GM23338 (cell line): Measurements from ENCODE around the gene LPO. TPM values are rescaled to one million over a fixed set of nuclear protein-coding genes. Genes with fewer than 3 reads are reported as not detected.
A peak's percentile ranks its signal among the peaks of the same experiment; 100 is the strongest.

ENCODE experiments used
- ATAC-seq: fragments of 200-7000 bp; cut with Tn5 transposase; 3 replicates; pipeline ENCODE4 v1.9.1; 2020
- DNase-seq: peaks from one replicate; pipeline ENCODE4 v3.0.0-alpha.2; 2015; ENCODE audit warnings: low spot score
- H2AFZ ChIP-seq: fragments of 200-600 bp; sonication (generic); 2 replicates; pipeline ENCODE4 v1.8.0; 2016; ENCODE audit warnings: antibody characterized with exemption, mild to moderate bottlenecking, moderate library complexity
- H3F3A ChIP-seq: fragments of 200-600 bp; sonication (generic); replicated peaks from 2 replicates; pipeline ENCODE4 v1.8.0; 2017; ENCODE audit warnings: antibody characterized with exemption, mixed run types, low read depth
- H3K27ac ChIP-seq: fragments of 200-600 bp; sonication (generic); 2 replicates; pipeline ENCODE4 v1.6.1; 2016; ENCODE audit warnings: low read depth
- H3K27me3 ChIP-seq: fragments of 200-600 bp; sonication (generic); 2 replicates; pipeline ENCODE4 v1.8.0; 2016; ENCODE audit warnings: mild to moderate bottlenecking, mixed run types, moderate library complexity; ENCODE audit not compliant: insufficient read depth
- H3K36me3 ChIP-seq: fragments of 200-600 bp; sonication (generic); 2 replicates; pipeline ENCODE4 v1.8.0; 2016; ENCODE audit warnings: mild to moderate bottlenecking; ENCODE audit not compliant: insufficient read depth
- H3K4me1 ChIP-seq: fragments of 200-600 bp; sonication (generic); 2 replicates; pipeline ENCODE4 v1.8.0; 2016; ENCODE audit warnings: mild to moderate bottlenecking, moderate library complexity; ENCODE audit not compliant: insufficient read depth
- H3K4me2 ChIP-seq: fragments of 200-600 bp; sonication (generic); 2 replicates; pipeline ENCODE4 v1.7.1; 2017; ENCODE audit warnings: mixed run types
- H3K4me3 ChIP-seq: fragments of 200-600 bp; sonication (generic); 2 replicates; pipeline ENCODE4 v1.6.1; 2016; ENCODE audit warnings: mixed run types
- H3K79me2 ChIP-seq: fragments of 200-600 bp; sonication (generic); replicated peaks from 2 replicates; pipeline ENCODE4 v1.8.0; 2017; ENCODE audit warnings: mild to moderate bottlenecking; ENCODE audit not compliant: insufficient read depth
- H3K9me2 ChIP-seq: fragments of 200-600 bp; sonication (generic); 2 replicates; pipeline ENCODE4 v1.8.0; 2017; ENCODE audit not compliant: insufficient read depth
- H4K20me1 ChIP-seq: fragments of 200-600 bp; sonication (generic); replicated peaks from 2 replicates; pipeline ENCODE4 v1.8.0; 2017; ENCODE audit warnings: mild to moderate bottlenecking; ENCODE audit not compliant: insufficient read depth
- H3K27ac Mint-ChIP-seq: 2 replicates; pipeline ENCODE4 v1.8.0; 2020; ENCODE audit warnings: inconsistent platforms, mild to moderate bottlenecking, moderate library complexity, mixed read lengths
- H3K27me3 Mint-ChIP-seq: 3 replicates; pipeline ENCODE4 v1.8.0; 2022; ENCODE audit warnings: low read depth, mild to moderate bottlenecking, moderate library complexity, mixed read lengths, inconsistent platforms; ENCODE audit not compliant: insufficient read depth, poor library complexity
- H3K36me3 Mint-ChIP-seq: 3 replicates; pipeline ENCODE4 v1.8.0; 2021; ENCODE audit warnings: low read depth, mild to moderate bottlenecking, inconsistent platforms, moderate library complexity, mixed read lengths
- H3K4me1 Mint-ChIP-seq: 3 replicates; pipeline ENCODE4 v1.8.0; 2020; ENCODE audit warnings: mild to moderate bottlenecking, inconsistent platforms, mixed read lengths
- H3K4me3 Mint-ChIP-seq: 3 replicates; pipeline ENCODE4 v1.8.0; 2021; ENCODE audit warnings: moderate library complexity, mild to moderate bottlenecking, inconsistent platforms, mixed read lengths
- H3K9me3 Mint-ChIP-seq: 3 replicates; pipeline ENCODE4 v1.8.0; 2020; ENCODE audit warnings: moderate library complexity, mild to moderate bottlenecking, inconsistent platforms, mixed read lengths
- EZH2phosphoT487 ChIP-seq: fragments of 200-600 bp; sonication (generic); IDR thresholded peaks from one replicate; pipeline ENCODE4 v1.8.1; 2018; ENCODE audit warnings: antibody characterized with exemption; ENCODE audit not compliant: unreplicated experiment
- JUNB ChIP-seq: IDR thresholded peaks from one replicate; pipeline ENCODE4 v1.6.1; 2016; ENCODE audit warnings: antibody characterized with exemption; ENCODE audit not compliant: unreplicated experiment
- NANOG ChIP-seq: IDR thresholded peaks from 2 replicates; pipeline ENCODE4 v1.6.1; 2016; ENCODE audit warnings: antibody characterized with exemption, borderline replicate concordance
- STAT1 ChIP-seq: IDR thresholded peaks from one replicate; pipeline ENCODE4 v1.6.1; 2016; ENCODE audit warnings: antibody characterized with exemption; ENCODE audit not compliant: unreplicated experiment
- ZNF114 ChIP-seq: fragments of 250-450 bp; sonication (Bioruptor Pico); IDR thresholded peaks from 2 replicates; pipeline ENCODE4 v1.5.0; 2020; ENCODE audit warnings: mild to moderate bottlenecking, moderate library complexity
- polyA plus RNA-seq: library from polyadenylated mRNA; unstranded; fragments of >200 nt; fragmentation: Nextera tagmentation; extraction: Ambion mirVana; gene quantifications from 2 replicates; pipeline ENCODE4 v1.2.1, GENCODE V29; 2016
- total RNA-seq: library from RNA; depleted of rRNA; stranded (reverse); fragments of >200 nt; shearing (Covaris generic); gene quantifications from 2 replicates; pipeline ENCODE4 v1.2.3, GENCODE V29; 2014
- TF ChIP-seq, protein P1 (sequence below): IDR thresholded peaks from one replicate; pipeline ENCODE4 v1.6.1; 2018; ENCODE audit warnings: antibody characterized with exemption; ENCODE audit not compliant: unreplicated experiment
- TF ChIP-seq, protein P2 (sequence below), 2 experiments: fragments of 200-600 bp in 1 of 2; sonication (generic) in 1 of 2; conservative IDR thresholded peaks; 2 replicates each; pipeline versions ENCODE4 v1.5.1 to v1.6.1; 2016 to 2017; ENCODE audit warnings: antibody characterized with exemption in 2 of 2, low read depth in 2 of 2, mild to moderate bottlenecking in 2 of 2, moderate library complexity in 1 of 2

Gene LPO
- total and polyA plus RNA-seq, 2 experiments from 2014 or later: 0.13 to 0.35 TPM

DNA sequence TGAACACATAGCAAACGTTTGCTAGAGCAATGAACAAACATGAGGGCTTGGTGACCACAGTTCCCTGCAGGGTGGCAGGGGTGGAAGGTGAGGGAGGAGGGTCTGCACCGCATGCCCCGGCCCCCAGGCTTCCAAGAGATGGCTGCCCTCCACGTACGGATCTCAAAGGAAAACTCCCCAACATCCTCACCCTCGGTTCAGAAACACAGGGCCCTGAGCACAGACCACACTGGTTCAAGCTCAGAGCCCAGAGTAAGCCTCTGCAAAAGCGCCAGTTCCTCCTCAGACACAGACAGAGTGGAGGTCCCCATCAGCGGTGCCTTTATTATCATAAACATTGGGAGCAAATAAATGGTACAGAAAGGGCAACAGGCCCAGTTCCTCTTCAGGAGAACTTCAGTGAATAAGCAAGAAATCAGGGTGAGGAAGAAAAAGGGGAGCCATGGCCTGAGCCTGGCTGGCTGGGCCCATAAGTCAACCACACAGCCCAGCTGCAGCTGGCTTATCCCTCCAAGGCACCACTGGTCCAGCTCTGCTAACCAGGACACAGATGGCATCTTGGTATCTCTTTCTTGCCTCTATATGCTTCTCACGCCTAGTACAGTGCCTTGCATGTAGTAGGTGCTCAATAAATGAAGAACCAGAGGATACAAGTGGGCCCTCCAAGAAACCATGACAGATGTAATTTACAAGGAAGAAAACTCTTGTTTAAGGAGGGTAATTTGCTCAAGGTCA is 31.3 kb downstream of the LPO start (continued):
- TF ChIP-seq, protein P1, sequence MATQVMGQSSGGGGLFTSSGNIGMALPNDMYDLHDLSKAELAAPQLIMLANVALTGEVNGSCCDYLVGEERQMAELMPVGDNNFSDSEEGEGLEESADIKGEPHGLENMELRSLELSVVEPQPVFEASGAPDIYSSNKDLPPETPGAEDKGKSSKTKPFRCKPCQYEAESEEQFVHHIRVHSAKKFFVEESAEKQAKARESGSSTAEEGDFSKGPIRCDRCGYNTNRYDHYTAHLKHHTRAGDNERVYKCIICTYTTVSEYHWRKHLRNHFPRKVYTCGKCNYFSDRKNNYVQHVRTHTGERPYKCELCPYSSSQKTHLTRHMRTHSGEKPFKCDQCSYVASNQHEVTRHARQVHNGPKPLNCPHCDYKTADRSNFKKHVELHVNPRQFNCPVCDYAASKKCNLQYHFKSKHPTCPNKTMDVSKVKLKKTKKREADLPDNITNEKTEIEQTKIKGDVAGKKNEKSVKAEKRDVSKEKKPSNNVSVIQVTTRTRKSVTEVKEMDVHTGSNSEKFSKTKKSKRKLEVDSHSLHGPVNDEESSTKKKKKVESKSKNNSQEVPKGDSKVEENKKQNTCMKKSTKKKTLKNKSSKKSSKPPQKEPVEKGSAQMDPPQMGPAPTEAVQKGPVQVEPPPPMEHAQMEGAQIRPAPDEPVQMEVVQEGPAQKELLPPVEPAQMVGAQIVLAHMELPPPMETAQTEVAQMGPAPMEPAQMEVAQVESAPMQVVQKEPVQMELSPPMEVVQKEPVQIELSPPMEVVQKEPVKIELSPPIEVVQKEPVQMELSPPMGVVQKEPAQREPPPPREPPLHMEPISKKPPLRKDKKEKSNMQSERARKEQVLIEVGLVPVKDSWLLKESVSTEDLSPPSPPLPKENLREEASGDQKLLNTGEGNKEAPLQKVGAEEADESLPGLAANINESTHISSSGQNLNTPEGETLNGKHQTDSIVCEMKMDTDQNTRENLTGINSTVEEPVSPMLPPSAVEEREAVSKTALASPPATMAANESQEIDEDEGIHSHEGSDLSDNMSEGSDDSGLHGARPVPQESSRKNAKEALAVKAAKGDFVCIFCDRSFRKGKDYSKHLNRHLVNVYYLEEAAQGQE: no peak
- TF ChIP-seq ZNF114 (CRISPR knock-in tag): no peak

DNA sequence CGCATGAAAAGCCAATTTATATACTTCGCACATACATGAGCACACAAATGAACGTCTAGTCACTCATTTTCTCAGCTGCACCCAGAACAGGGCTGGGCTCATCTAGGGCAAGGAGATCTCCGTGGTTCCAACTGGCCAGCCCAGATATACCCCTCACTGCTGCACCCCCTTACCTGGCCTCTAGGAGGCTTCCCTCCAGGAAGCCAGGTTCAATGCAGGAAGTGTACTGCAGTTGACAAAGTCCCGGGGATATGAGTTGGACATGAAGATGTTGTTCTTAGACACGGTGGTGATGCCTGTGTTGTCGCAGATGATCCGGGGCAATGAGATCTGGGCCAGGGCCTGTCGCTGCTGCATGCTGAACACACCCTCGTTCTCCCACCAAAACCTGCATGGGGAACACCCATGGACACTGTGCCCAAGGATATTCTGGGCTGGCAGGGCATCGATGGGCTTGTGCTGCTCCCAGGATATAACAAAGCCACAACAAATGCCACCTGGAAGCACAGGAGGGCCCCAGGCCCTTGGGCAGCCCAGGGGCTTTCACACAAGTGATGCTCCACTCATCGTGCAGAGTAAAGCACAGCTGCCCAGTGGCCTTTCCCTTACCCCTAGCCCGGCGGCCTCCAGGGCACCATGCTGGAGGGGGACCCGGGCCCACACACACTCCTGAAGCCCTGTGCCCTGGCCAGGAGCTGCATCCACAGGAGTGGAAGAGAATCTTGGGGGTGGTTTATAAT is 32.3 kb downstream of the LPO start:
- Histone ChIP-seq H3K4me2 (no peak overlapping the region), H3K27ac (no peak overlapping the region), H3K27me3 (no peaks in the 10 kb centered on the region), H3K4me1 (no peaks in the 10 kb centered on the region), H3K36me3 (no peaks in the 10 kb centered on the region), H2AFZ (peak overlapping the region; percentile 13; the same call in 1 of the 2 replicates), H3K9me2 (no peaks in the 10 kb centered on the region), H3K4me3 (no peak overlapping the region), H3K79me2 (no peaks in the 10 kb centered on the region), H3F3A (no peaks in the 10 kb centered on the region), H4K20me1 (no peaks in the 10 kb centered on the region)
- H3K36me3 Mint-ChIP-seq: no peaks in the 10 kb centered on the region
- H3K27me3 Mint-ChIP-seq: peaks cover 11% of the 10 kb centered on the region
- H3K9me3 Mint-ChIP-seq: no peaks in the 10 kb centered on the region
- no peaks in the 10 kb centered on the region for H3K4me1 Mint-ChIP-seq
- ATAC-seq: peak; percentile 98
- TF ChIP-seq, protein P2, sequence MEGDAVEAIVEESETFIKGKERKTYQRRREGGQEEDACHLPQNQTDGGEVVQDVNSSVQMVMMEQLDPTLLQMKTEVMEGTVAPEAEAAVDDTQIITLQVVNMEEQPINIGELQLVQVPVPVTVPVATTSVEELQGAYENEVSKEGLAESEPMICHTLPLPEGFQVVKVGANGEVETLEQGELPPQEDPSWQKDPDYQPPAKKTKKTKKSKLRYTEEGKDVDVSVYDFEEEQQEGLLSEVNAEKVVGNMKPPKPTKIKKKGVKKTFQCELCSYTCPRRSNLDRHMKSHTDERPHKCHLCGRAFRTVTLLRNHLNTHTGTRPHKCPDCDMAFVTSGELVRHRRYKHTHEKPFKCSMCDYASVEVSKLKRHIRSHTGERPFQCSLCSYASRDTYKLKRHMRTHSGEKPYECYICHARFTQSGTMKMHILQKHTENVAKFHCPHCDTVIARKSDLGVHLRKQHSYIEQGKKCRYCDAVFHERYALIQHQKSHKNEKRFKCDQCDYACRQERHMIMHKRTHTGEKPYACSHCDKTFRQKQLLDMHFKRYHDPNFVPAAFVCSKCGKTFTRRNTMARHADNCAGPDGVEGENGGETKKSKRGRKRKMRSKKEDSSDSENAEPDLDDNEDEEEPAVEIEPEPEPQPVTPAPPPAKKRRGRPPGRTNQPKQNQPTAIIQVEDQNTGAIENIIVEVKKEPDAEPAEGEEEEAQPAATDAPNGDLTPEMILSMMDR (conservative IDR thresholded peaks at IDR 0.05; ENCODE audit: low read depth in 2 of 2): peak; percentile 52 to 53
- TF ChIP-seq STAT1: no peak
- TF ChIP-seq JUNB: no peak
- no peak for TF ChIP-seq EZH2phosphoT487
- TF ChIP-seq NANOG: no peak
- H3K27ac Mint-ChIP-seq: no peak overlapping the region
- H3K4me3 Mint-ChIP-seq: no peak overlapping the region
- DNase-seq: peak; percentile 64
